ENCODE results near the gene EPHB1. TPM values are rescaled to one million over a fixed set of nuclear protein-coding genes. Genes with fewer than 3 reads are reported as not detected.

Gene EPHB1
- total RNA-seq, 1 donor from 2014 or later = 1.3 TPM

GRCh38 chr3:135117977-135118376, 322.9 kb downstream of the EPHB1 start:
- H3K4me1 Mint-ChIP-seq = no peaks in the 10 kb centered on the region
- H3K36me3 Mint-ChIP-seq = no peaks in the 10 kb centered on the region
- H3K4me3 Mint-ChIP-seq = no peak overlapping the region
- TF ChIP-seq CTCF (IDR thresholded peaks at IDR 0.05; ENCODE audit: unreplicated experiment) = no peak
- no peaks in the 10 kb centered on the region for H3K9me3 Mint-ChIP-seq
- H3K27me3 Mint-ChIP-seq (ENCODE audit: low read depth) = peaks cover 7% of the 10 kb centered on the region
- H3K27ac Mint-ChIP-seq = no peak overlapping the region
- no peak for DNase-seq (ENCODE audit: low spot score in 2 of 2, unreplicated experiment in 2 of 2)

GRCh38 chr3:135118792-135119191, 323.7 kb downstream of the EPHB1 start:
- H3K36me3 Mint-ChIP-seq = no peaks in the 10 kb centered on the region
- TF ChIP-seq CTCF (IDR thresholded peaks at IDR 0.05; ENCODE audit: unreplicated experiment) = no peak
- peaks cover 7% of the 10 kb centered on the region for H3K27me3 Mint-ChIP-seq (ENCODE audit: low read depth)
- no peak overlapping the region for H3K4me3 Mint-ChIP-seq
- H3K4me1 Mint-ChIP-seq = no peaks in the 10 kb centered on the region
- no peaks in the 10 kb centered on the region for H3K9me3 Mint-ChIP-seq
- DNase-seq (ENCODE audit: low spot score in 2 of 2, unreplicated experiment in 2 of 2) = no peak
- H3K27ac Mint-ChIP-seq = no peak overlapping the region

GRCh38 chr3:135125171-135125801, 330.2 kb downstream of the EPHB1 start:
- Mint-ChIP-seq H3K36me3 (no peaks in the 10 kb centered on the region), H3K4me1 (no peaks in the 10 kb centered on the region), H3K9me3 (no peaks in the 10 kb centered on the region), H3K27me3 (ENCODE audit: low read depth) (peaks cover 11% of the 10 kb centered on the region), H3K27ac (no peak overlapping the region), H3K4me3 (no peak overlapping the region)
- no peak for TF ChIP-seq CTCF (IDR thresholded peaks at IDR 0.05; ENCODE audit: unreplicated experiment)
- DNase-seq (ENCODE audit: low spot score in 2 of 2, unreplicated experiment in 2 of 2) = no peak

GRCh38 chr3:135127946-135128470, 332.9 kb downstream of the EPHB1 start:
- H3K27me3 Mint-ChIP-seq (ENCODE audit: low read depth) = peaks cover 14% of the 10 kb centered on the region
- no peak overlapping the region for H3K4me3 Mint-ChIP-seq
- TF ChIP-seq CTCF (IDR thresholded peaks at IDR 0.05; ENCODE audit: unreplicated experiment) = no peak
- no peaks in the 10 kb centered on the region for H3K4me1 Mint-ChIP-seq
- no peaks in the 10 kb centered on the region for H3K36me3 Mint-ChIP-seq
- H3K9me3 Mint-ChIP-seq = no peaks in the 10 kb centered on the region
- DNase-seq (ENCODE audit: low spot score in 2 of 2, unreplicated experiment in 2 of 2) = no peak
- no peak overlapping the region for H3K27ac Mint-ChIP-seq

GRCh38 chr3:135128818-135129217, 333.8 kb downstream of the EPHB1 start:
- DNase-seq (ENCODE audit: low spot score in 2 of 2, unreplicated experiment in 2 of 2) = no peak
- Mint-ChIP-seq H3K27ac (no peak overlapping the region), H3K36me3 (no peaks in the 10 kb centered on the region), H3K4me3 (no peak overlapping the region), H3K27me3 (ENCODE audit: low read depth) (peaks cover 21% of the 10 kb centered on the region), H3K4me1 (no peaks in the 10 kb centered on the region), H3K9me3 (no peaks in the 10 kb centered on the region)
- no peak for TF ChIP-seq CTCF (IDR thresholded peaks at IDR 0.05; ENCODE audit: unreplicated experiment)
